Colonic mucosa (tissue), 4 donors: ENCODE data around the gene RNU1-1. TPM values are rescaled to one million over a fixed set of nuclear protein-coding genes. Genes with fewer than 3 reads are reported as not detected.
"Not testable (repeated sequence)": the region's sequence is repeated elsewhere in the genome, so short reads cannot be mapped to it uniquely, and the experiment has no call there.

Experiments used
- DNase-seq: peaks from one replicate; pipeline ENCODE4 v3.0.0-alpha.2; 2020
- H3K27ac ChIP-seq: fragments of 200-600 bp; one replicate; pipeline ENCODE4 v1.8.0; 2021
- H3K27me3 ChIP-seq: fragments of 200-600 bp; one replicate; pipeline ENCODE4 v1.8.0; 2021
- H3K36me3 ChIP-seq: fragments of 200-600 bp; one replicate; pipeline ENCODE4 v1.8.0; 2021
- H3K4me1 ChIP-seq: fragments of 200-600 bp; one replicate; pipeline ENCODE4 v1.8.0; 2021; ENCODE audit warnings: mild to moderate bottlenecking
- H3K4me3 ChIP-seq: fragments of 200-600 bp; one replicate; pipeline ENCODE4 v1.8.0; 2021
- H3K9ac ChIP-seq, 2 donors: one replicate each; pipeline ENCODE4 v1.7.0; 2013; ENCODE audit warnings: control low read depth in 2 of 2, low read depth in 2 of 2, low read length in 2 of 2
- H3K9me3 ChIP-seq: fragments of 200-600 bp; one replicate; pipeline ENCODE4 v1.8.0; 2021
- intact Hi-C: fragments of 100-400 bp; cut with DNase I; formaldehyde crosslinking; loops from one replicate; pipeline ENCODE4 v1.14.1; 2022
- total RNA-seq, 2 donors: library from RNA; stranded (reverse); fragmentation: NEBNext Ultra II Directional in 1 of 2; extraction: Animal tissue kit (Norgen Biotek cat#: 25700) in 1 of 2; gene quantifications; one replicate each; pipeline ENCODE4 v1.2.1, GENCODE V29; 2021
- TF ChIP-seq, protein P1 (sequence below): fragments of 200-600 bp; IDR thresholded peaks from one replicate; pipeline ENCODE4 v1.8.0; 2022; ENCODE audit warnings: antibody characterized with exemption, mild to moderate bottlenecking
- donor health status: healthy.
- donor health status: DM: no; HTN: no; CAD: no.
- donor health status: DM: no; HTN: no; CAD: no.

RNU1-1 gene
- total RNA-seq, 2 donors from 2014 or later, result 1,159 to 2,517 TPM

DNA sequence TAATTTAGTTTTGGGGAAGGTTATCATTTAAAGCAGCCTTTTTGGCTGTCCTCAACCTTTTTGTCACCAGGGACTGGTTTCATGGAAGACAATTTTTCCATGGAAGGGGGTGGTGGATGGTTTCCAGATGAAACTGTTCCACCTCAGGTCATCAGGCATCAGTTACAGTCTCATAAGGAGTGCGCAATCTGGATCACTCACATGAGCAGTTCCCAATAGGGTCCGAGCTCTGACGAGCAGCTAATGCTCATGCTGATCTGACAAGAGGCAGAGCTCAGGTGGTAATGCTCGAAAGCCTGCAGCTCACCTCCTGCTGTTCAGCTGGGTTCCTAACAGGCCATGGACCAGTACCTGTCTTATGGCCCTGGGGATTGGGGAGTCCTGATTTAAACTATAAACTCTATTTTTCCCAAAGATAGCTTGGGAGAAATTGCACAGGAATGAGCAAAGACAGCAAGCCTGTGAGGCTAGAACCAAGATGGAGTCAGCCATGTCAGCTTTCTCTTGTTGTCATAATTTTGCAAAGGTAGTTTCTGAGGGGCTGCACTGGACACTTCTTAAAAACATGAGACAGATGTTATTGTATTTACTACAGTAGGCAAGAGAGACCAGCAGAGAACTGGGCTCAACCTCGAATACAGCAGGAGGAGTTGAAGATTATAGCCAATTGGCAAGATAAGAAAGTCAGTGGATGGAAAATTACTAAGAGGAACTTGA lies 2.8 kb upstream of the RNU1-1 start:
- not testable (repeated sequence) for H3K27ac ChIP-seq, DNase-seq

DNA sequence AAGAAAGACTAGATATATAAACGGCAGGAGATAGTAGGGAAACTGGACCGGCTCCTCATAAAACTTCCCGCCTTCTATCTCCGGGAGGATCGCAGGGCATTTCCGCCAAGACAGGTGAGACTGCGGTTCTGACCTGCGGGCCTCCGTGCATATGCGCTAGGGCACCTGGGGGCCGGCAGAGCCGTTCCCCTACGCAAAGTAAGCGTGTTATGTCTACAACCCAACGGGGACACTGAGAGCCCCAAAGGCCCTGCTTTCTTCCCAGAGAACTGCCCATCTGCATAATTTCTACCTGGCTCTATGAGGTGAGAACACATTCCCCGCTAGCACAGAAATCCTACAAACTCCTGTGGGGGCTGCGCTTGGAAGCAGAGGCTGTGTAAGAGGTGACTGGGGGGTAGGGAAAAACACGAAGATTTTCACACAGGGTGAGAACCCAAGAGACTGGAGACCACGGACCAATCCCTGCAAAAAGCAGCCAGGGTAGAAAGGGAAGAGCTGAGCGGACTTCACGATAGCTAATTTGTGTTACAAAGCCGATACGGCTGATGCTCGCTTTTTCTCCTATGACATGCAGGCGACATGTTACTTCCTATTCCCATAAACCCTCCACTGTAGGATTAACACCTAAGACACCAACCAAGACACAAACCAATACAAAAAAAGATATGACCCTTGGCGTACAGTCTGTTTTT lies 526 bp downstream of the RNU1-1 start:
- Histone ChIP-seq H3K9ac (peak overlapping the region in 1 of 2 donors; percentile 19), H3K27ac (peak overlapping the region; percentile 20)
- H3K4me1 ChIP-seq, H3K4me3 ChIP-seq, H3K36me3 ChIP-seq, H3K27me3 ChIP-seq, intact Hi-C loops, H3K9me3 ChIP-seq: not testable (repeated sequence)
- peak; percentile 66 for DNase-seq

More for the DNA sequence above, 2.8 kb upstream of the RNU1-1 start:
- H3K4me3 ChIP-seq, intact Hi-C loops, H3K9ac ChIP-seq, H3K36me3 ChIP-seq, H3K9me3 ChIP-seq, H3K4me1 ChIP-seq: not testable (repeated sequence)
- H3K27me3 ChIP-seq, result peaks cover 19% of the 10 kb centered on the region

DNA sequence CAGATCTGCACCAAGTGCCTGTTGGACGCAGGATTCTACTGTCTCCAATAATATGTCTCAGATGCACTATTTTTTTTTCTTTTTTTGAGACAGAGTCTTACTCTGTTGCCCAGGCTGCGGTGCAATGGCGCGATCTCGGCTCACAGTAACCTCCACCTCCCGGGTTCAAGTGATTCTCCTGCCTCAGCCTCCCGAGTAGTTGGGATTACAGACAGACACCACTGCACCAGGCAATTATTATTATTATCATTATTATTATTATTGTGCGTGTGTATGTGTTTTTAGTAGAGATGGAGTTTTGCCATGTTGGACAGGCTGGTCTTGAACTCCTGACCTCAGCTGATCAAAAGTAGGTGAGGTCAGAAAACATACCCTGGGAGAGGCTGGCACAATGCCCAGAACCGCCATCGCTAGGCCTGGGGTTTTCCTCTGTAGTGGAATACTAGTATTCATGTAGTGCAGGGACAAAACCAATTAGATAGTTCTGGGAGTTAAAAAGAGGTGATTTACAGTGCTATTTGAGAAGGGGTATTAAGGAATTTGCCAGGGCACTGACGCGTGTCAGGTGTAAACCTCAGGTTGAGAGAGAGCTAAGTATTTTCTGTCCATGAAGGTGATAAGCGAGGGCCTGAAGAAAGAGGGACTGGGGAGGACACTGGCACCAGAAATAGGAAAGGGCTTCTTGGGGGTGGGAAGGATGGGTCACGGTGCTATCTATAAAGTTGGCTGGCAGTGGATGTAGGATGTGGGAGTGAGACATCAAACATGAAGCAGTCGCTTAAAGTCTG lies 1.3 kb downstream of the RNU1-1 start:
- H3K27ac ChIP-seq, H3K4me1 ChIP-seq, H3K9me3 ChIP-seq, H3K4me3 ChIP-seq, intact Hi-C loops, H3K36me3 ChIP-seq, H3K27me3 ChIP-seq, H3K9ac ChIP-seq: not testable (repeated sequence)
- peak; percentile 40 for DNase-seq

- H3K9ac ChIP-seq, H3K9me3 ChIP-seq, H3K27ac ChIP-seq, H3K27me3 ChIP-seq, H3K36me3 ChIP-seq, H3K4me3 ChIP-seq, DNase-seq, intact Hi-C loops, H3K4me1 ChIP-seq: not testable (repeated sequence)
These were observed 2.2 kb downstream of the RNU1-1 start for GRCh38 chr1:16511926-16512325.

GRCh38 chr1:16508861-16509445 lies 5.1 kb downstream of the RNU1-1 start:
- DNase-seq, result not testable (repeated sequence)

GRCh38 chr1:16506364-16507136 lies 7.5 kb downstream of the RNU1-1 start:
- H3K9me3 ChIP-seq, DNase-seq, H3K4me3 ChIP-seq, H3K36me3 ChIP-seq, H3K27me3 ChIP-seq, H3K9ac ChIP-seq, H3K4me1 ChIP-seq, H3K27ac ChIP-seq, intact Hi-C loops: not testable (repeated sequence)

More at GRCh38 chr1:16508861-16509445, 5.1 kb downstream of the RNU1-1 start:
- H3K4me1 ChIP-seq, H3K9ac ChIP-seq, H3K36me3 ChIP-seq, H3K27ac ChIP-seq, H3K9me3 ChIP-seq, intact Hi-C loops, H3K27me3 ChIP-seq, H3K4me3 ChIP-seq: not testable (repeated sequence)

GRCh38 chr1:16505870-16506269 lies 8.2 kb downstream of the RNU1-1 start:
- not testable (repeated sequence) for H3K36me3 ChIP-seq

GRCh38 chr1:16503494-16503893 lies 10.6 kb downstream of the RNU1-1 start:
- Histone ChIP-seq H3K27me3 (no peaks in the 10 kb centered on the region), H3K27ac (no peak overlapping the region), H3K4me1 (no peaks in the 10 kb centered on the region), H3K9ac (no peak overlapping the region), H3K4me3 (no peak overlapping the region), H3K36me3 (no peaks in the 10 kb centered on the region), H3K9me3 (no peaks in the 10 kb centered on the region)
- DNase-seq, result no peak
- TF ChIP-seq, protein P1, sequence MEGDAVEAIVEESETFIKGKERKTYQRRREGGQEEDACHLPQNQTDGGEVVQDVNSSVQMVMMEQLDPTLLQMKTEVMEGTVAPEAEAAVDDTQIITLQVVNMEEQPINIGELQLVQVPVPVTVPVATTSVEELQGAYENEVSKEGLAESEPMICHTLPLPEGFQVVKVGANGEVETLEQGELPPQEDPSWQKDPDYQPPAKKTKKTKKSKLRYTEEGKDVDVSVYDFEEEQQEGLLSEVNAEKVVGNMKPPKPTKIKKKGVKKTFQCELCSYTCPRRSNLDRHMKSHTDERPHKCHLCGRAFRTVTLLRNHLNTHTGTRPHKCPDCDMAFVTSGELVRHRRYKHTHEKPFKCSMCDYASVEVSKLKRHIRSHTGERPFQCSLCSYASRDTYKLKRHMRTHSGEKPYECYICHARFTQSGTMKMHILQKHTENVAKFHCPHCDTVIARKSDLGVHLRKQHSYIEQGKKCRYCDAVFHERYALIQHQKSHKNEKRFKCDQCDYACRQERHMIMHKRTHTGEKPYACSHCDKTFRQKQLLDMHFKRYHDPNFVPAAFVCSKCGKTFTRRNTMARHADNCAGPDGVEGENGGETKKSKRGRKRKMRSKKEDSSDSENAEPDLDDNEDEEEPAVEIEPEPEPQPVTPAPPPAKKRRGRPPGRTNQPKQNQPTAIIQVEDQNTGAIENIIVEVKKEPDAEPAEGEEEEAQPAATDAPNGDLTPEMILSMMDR, result no peak
- intact Hi-C loops, result no loop called here

More at GRCh38 chr1:16505870-16506269, 8.2 kb downstream of the RNU1-1 start:
- H3K9me3 ChIP-seq, H3K4me1 ChIP-seq, H3K4me3 ChIP-seq, H3K9ac ChIP-seq, intact Hi-C loops, DNase-seq, H3K27me3 ChIP-seq, H3K27ac ChIP-seq: not testable (repeated sequence)

DNA sequence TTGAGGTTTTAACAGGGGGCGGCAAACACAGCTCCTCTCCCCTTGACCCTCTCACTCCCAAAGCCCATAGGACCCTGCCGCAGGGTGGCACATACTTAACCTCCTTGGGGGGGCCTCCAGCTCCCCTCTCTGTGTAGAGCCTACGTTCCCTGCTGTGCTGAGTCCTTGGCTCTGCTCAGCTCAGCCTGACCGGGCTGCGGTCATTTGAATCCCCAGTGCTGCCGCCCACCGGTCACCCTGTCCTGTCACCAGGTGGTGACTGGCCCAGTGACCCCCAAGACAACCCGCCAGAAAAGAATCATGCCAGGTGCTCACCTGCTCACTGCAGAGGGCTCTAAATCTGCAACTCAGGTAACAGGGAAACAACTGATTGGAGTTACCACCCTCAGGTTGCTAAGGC lies 12.6 kb downstream of the RNU1-1 start:
- H3K4me3 ChIP-seq, H3K36me3 ChIP-seq, H3K9me3 ChIP-seq, DNase-seq, H3K27ac ChIP-seq, H3K27me3 ChIP-seq, intact Hi-C loops, H3K4me1 ChIP-seq, H3K9ac ChIP-seq: not testable (repeated sequence)

DNA sequence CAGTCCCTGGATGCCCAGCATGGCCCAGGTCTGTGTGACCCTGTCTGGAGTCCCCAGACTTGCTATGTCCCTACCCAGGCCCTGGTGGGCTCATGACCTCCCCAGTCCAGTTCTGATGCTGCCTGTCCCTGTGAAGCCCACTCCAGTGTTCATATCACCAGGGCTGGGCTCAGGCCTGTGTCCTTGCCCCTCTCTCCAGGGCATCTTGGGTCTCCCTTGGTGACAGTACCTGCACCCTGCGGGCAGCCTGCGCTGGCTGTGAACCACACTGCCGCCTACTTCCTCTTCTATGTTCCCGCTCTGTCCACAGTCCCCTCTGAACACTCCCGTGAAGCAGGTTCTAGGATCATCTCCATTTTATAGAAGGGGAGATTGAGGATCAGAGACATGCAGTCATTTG lies 13.1 kb downstream of the RNU1-1 start:
- H3K4me3 ChIP-seq, H3K27me3 ChIP-seq, DNase-seq, H3K9ac ChIP-seq, H3K9me3 ChIP-seq, intact Hi-C loops, H3K36me3 ChIP-seq, H3K4me1 ChIP-seq, H3K27ac ChIP-seq: not testable (repeated sequence)

DNA sequence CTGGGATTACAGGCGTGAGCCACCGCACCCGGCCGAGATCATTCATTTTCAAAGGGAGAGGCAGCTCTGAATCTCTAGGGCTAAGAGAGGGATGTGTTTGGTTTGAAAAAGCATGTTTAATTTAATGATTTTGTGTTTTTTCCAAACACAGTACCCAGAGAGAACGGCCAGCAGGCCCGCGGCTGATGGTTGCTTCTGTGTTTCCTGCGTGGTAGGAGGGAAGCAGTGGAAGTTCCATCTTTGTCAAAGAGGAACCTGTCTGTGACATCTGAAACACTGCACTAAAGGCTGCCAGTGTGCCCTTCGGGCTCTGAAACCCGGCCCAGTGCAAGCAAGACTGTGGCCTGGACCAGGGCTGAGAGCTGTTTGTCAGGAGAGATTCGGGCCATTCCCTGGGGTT lies 13.6 kb downstream of the RNU1-1 start:
- H3K27me3 ChIP-seq, H3K9me3 ChIP-seq, DNase-seq, H3K36me3 ChIP-seq, H3K4me3 ChIP-seq, H3K9ac ChIP-seq, intact Hi-C loops, H3K27ac ChIP-seq, H3K4me1 ChIP-seq: not testable (repeated sequence)
